ENCODE measurements around the gene SORCS2. TPM values are rescaled to one million over a fixed set of nuclear protein-coding genes. Genes with fewer than 3 reads are reported as not detected.

Gene SORCS2
- total RNA-seq, 1 donor from 2014 or later, result 3.0 TPM

DNA sequence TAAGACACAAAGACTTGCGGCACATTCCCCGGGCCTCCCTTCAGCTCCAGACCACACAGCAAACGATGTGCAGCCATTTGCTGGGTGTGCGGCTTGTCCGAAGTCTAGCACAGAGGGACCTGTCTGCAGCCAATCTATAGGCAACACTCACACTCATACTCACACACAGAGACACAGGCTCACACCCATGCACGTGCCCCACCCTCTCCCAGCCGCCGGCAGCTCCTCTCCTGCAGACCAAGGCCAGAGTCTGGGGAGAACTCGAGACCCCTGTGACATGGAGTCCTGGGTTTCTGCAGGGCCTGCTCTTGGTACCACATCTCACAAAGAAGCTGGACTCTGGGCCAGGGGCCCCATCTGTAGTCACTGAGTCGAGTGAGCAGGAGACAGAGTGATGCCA is 487.8 kb downstream of the SORCS2 start:
- Mint-ChIP-seq H3K4me3 (ENCODE audit: unreplicated experiment) (no peak overlapping the region), H3K27ac (ENCODE audit: unreplicated experiment) (no peak overlapping the region), H3K4me1 (ENCODE audit: unreplicated experiment) (no peaks in the 10 kb centered on the region), H3K36me3 (ENCODE audit: unreplicated experiment) (no peaks in the 10 kb centered on the region), H3K27me3 (ENCODE audit: unreplicated experiment) (peaks cover 14% of the 10 kb centered on the region), H3K9me3 (ENCODE audit: unreplicated experiment) (peaks cover 7% of the 10 kb centered on the region)
- TF ChIP-seq, protein P1, sequence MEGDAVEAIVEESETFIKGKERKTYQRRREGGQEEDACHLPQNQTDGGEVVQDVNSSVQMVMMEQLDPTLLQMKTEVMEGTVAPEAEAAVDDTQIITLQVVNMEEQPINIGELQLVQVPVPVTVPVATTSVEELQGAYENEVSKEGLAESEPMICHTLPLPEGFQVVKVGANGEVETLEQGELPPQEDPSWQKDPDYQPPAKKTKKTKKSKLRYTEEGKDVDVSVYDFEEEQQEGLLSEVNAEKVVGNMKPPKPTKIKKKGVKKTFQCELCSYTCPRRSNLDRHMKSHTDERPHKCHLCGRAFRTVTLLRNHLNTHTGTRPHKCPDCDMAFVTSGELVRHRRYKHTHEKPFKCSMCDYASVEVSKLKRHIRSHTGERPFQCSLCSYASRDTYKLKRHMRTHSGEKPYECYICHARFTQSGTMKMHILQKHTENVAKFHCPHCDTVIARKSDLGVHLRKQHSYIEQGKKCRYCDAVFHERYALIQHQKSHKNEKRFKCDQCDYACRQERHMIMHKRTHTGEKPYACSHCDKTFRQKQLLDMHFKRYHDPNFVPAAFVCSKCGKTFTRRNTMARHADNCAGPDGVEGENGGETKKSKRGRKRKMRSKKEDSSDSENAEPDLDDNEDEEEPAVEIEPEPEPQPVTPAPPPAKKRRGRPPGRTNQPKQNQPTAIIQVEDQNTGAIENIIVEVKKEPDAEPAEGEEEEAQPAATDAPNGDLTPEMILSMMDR (IDR thresholded peaks at IDR 0.05), result no peak
- DNase-seq (ENCODE audit: extremely low spot score, unreplicated experiment), result no peak

DNA sequence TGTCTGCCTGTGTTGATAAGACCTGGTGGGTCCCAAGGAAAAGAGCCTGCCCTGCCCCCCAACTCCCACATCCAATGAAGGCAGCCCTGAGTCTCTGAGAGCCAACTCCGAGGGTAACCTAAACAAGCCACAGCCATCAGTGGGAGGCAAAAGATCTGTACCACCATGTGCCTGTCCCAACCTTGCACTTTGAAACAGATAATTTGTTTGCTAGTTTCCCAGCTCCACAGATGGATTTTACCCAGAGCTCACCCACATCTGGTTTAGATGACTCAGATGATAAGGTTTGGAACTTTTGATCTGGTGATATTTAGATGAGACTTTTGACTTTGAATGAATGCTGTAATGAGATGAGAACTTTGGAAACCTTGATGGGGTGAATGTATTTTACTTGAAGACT is 488.4 kb downstream of the SORCS2 start:
- DNase-seq (ENCODE audit: extremely low spot score, unreplicated experiment), result no peak
- no peaks in the 10 kb centered on the region for H3K4me1 Mint-ChIP-seq (ENCODE audit: unreplicated experiment)
- H3K27me3 Mint-ChIP-seq (ENCODE audit: unreplicated experiment), result peaks cover 16% of the 10 kb centered on the region
- H3K27ac Mint-ChIP-seq (ENCODE audit: unreplicated experiment), result no peak overlapping the region
- no peaks in the 10 kb centered on the region for H3K36me3 Mint-ChIP-seq (ENCODE audit: unreplicated experiment)
- peaks cover 7% of the 10 kb centered on the region for H3K9me3 Mint-ChIP-seq (ENCODE audit: unreplicated experiment)
- TF ChIP-seq, protein P1 (IDR thresholded peaks at IDR 0.05), result no peak
- no peak overlapping the region for H3K4me3 Mint-ChIP-seq (ENCODE audit: unreplicated experiment)

DNA sequence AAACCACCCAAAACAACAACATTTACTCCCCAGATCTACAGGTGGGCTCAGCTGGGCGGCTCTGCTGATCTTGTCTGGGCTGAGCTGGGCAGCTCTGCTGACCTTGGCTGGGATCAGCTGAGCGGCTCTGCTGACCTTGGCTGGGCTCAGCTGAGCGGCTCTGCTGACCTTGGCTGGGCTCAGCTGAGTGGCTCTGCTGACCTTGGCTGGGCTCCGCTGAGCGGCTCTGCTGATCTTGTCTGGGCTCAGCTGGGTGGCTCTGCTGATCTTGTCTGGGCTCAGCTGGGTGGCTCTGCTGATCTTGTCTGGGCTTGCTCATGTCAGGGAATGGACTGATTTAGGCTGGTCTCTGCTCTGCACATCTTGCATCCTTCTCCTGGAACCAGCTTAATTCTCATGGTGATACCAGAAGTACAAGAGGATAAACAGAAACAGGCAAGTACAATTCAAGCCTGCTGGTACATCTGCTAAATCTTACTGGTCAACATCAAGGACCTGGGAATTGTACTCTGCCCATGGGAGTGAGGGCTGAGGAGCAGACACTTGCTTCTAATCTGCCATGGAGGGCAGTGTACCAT is 490.9 kb downstream of the SORCS2 start:
- Mint-ChIP-seq H3K4me1 (ENCODE audit: unreplicated experiment) (no peaks in the 10 kb centered on the region), H3K27ac (ENCODE audit: unreplicated experiment) (no peak overlapping the region), H3K36me3 (ENCODE audit: unreplicated experiment) (no peaks in the 10 kb centered on the region), H3K9me3 (ENCODE audit: unreplicated experiment) (peaks cover 7% of the 10 kb centered on the region), H3K4me3 (ENCODE audit: unreplicated experiment) (no peak overlapping the region), H3K27me3 (ENCODE audit: unreplicated experiment) (peaks cover 26% of the 10 kb centered on the region)
- TF ChIP-seq, protein P1 (IDR thresholded peaks at IDR 0.05), result no peak
- DNase-seq (ENCODE audit: extremely low spot score, unreplicated experiment), result no peak

DNA sequence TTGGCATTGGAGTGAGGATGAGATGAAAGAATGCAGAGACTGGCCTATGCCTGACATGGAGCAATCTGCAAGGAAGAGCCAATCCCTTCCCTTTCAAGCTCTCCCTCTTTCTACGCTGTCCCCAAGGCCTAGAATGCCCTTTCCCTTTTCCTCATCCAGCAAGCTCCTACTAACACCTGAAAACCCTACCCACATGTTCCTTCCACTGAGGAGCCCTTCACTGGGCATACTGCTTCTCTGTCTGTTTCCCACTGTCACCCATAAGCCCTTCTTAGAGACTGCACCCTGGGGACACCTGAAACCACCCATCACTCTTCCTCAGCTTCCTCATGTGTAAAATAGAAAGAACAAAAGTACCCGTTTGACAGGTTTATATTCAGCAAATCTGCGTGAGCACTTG is 492.0 kb downstream of the SORCS2 start:
- no peaks in the 10 kb centered on the region for H3K4me1 Mint-ChIP-seq (ENCODE audit: unreplicated experiment)
- peaks cover 7% of the 10 kb centered on the region for H3K9me3 Mint-ChIP-seq (ENCODE audit: unreplicated experiment)
- H3K27ac Mint-ChIP-seq (ENCODE audit: unreplicated experiment), result no peak overlapping the region
- peaks cover 26% of the 10 kb centered on the region for H3K27me3 Mint-ChIP-seq (ENCODE audit: unreplicated experiment)
- no peak overlapping the region for H3K4me3 Mint-ChIP-seq (ENCODE audit: unreplicated experiment)
- TF ChIP-seq, protein P1 (IDR thresholded peaks at IDR 0.05), result no peak
- no peak for DNase-seq (ENCODE audit: extremely low spot score, unreplicated experiment)
- H3K36me3 Mint-ChIP-seq (ENCODE audit: unreplicated experiment), result no peaks in the 10 kb centered on the region

DNA sequence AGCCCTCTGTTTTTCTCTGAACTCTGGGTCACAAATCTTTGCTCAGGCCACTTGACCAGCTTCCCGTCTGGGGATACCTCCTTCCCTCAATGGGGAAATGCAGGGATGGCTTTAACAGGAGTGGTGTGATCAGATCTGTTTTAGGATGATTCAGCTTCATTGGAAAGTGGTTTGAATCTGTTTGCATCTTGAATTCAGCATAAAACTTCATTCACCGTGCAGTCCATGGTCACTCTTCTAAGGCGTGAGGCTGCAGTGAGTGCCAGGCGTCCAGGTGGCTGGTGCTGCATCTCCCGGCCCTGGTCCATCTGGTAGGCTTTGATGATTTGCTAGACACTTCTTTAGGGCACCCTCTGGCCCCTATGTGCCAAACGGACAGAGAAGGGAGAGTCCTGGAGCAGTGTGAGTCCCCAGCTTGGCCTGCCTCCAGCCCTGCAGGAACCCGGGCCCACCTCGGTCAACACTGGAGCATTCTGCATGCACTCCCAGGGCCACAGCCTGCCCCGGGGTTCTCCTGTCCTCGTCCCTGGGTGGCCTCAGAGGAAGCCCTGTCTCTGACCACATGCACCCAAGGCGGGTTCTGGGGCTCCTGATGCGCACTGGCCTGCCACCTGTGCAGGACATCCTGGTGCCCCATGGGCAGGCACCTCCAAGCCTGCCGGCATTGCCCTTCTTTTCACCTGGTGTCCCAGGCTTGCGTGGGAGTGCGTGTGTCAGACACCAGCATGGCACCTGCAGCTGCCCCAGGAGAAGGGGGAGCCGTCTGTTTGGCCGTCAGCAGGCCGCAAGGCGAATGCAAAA is 493.9 kb downstream of the SORCS2 start:
- Mint-ChIP-seq H3K9me3 (ENCODE audit: unreplicated experiment) (peaks cover 7% of the 10 kb centered on the region), H3K27me3 (ENCODE audit: unreplicated experiment) (peaks cover 16% of the 10 kb centered on the region), H3K36me3 (ENCODE audit: unreplicated experiment) (no peaks in the 10 kb centered on the region), H3K4me3 (ENCODE audit: unreplicated experiment) (no peak overlapping the region), H3K4me1 (ENCODE audit: unreplicated experiment) (no peaks in the 10 kb centered on the region), H3K27ac (ENCODE audit: unreplicated experiment) (no peak overlapping the region)
- TF ChIP-seq, protein P1 (IDR thresholded peaks at IDR 0.05), result no peak
- no peak for DNase-seq (ENCODE audit: extremely low spot score, unreplicated experiment)
